Measurements from ENCODE around the gene GJA9. TPM values are rescaled to one million over a fixed set of nuclear protein-coding genes. Genes with fewer than 3 reads are reported as not detected.

The GJA9 gene
- total RNA-seq, 1 experiment from 2014 or later = not detected

- TF ChIP-seq CTCF (conservative IDR thresholded peaks at IDR 0.05; ENCODE audit: low read depth, low read length) (no peak), EZH2 (IDR thresholded peaks at IDR 0.05; ENCODE audit: borderline replicate concordance, low read depth, low read length, poor library complexity, severe bottlenecking) (no peak)
- Histone ChIP-seq H3K4me3 (ENCODE audit: low read depth, low read length, poor library complexity, severe bottlenecking) (no peak overlapping the region), H3K36me3 (ENCODE audit: insufficient read depth, low read length, poor library complexity, severe bottlenecking) (no peaks in the 10 kb centered on the region), H3K27ac (ENCODE audit: low read depth, low read length, poor library complexity, severe bottlenecking) (no peak overlapping the region), H3K27me3 (replicated peaks; ENCODE audit: insufficient read depth, low read depth, low read length, poor library complexity) (no peaks in the 10 kb centered on the region), H3K9me3 (ENCODE audit: low read depth, low read length, poor library complexity, severe bottlenecking) (no peaks in the 10 kb centered on the region), H3K4me1 (ENCODE audit: insufficient read depth, low read length, poor library complexity, severe bottlenecking) (no peaks in the 10 kb centered on the region)
- ChIA-PET CTCF (no interaction called here), POLR2A (ENCODE audit: low non-redundant PET) (no interaction called here)
- BruUV-seq (replicated peaks) = no TSS peak
- intact Hi-C loops (cut with micrococcal nuclease; ENCODE audit: unreplicated experiment) = no loop called here
- DNase-seq (ENCODE audit: low spot score) = no peak
These were observed 37.7 kb upstream of the GJA9 start for GRCh38 chr1:38919130-38919529.

GRCh38 chr1:38918568-38918967, 37.2 kb upstream of the GJA9 start:
- POLR2A ChIA-PET (ENCODE audit: low non-redundant PET) = no interaction called here
- Histone ChIP-seq H3K27ac (ENCODE audit: low read depth, low read length, poor library complexity, severe bottlenecking) (no peak overlapping the region), H3K36me3 (ENCODE audit: insufficient read depth, low read length, poor library complexity, severe bottlenecking) (no peaks in the 10 kb centered on the region), H3K4me1 (ENCODE audit: insufficient read depth, low read length, poor library complexity, severe bottlenecking) (no peaks in the 10 kb centered on the region), H3K27me3 (replicated peaks; ENCODE audit: insufficient read depth, low read depth, low read length, poor library complexity) (no peaks in the 10 kb centered on the region), H3K4me3 (ENCODE audit: low read depth, low read length, poor library complexity, severe bottlenecking) (no peak overlapping the region), H3K9me3 (ENCODE audit: low read depth, low read length, poor library complexity, severe bottlenecking) (no peaks in the 10 kb centered on the region)
- TF ChIP-seq CTCF (conservative IDR thresholded peaks at IDR 0.05; ENCODE audit: low read depth, low read length) (no peak), EZH2 (IDR thresholded peaks at IDR 0.05; ENCODE audit: borderline replicate concordance, low read depth, low read length, poor library complexity, severe bottlenecking) (no peak)
- CTCF ChIA-PET = no interaction called here
- intact Hi-C loops (cut with micrococcal nuclease; ENCODE audit: unreplicated experiment) = no loop called here
- no TSS peak for BruUV-seq (replicated peaks)
- no peak for DNase-seq (ENCODE audit: low spot score)

DNA sequence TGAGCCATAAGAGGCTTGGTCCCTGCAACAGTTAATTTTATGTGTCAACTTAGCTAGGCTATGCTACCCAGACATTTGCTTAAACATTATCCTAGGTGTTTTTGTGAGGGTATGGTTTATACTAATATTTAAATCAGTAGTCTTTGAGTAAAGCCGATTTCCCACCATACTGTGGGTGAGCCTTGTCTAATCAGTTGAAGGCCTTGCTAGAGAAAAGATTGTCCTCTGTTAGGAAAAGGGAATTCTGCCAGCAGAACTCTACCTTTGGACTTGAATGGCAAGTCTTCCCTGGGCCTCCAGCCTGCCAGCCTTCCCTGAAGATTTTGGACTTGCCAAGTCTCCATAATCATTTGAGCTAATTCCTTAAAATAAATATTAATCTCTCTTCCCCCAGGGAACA, 36.4 kb upstream of the GJA9 start:
- no TSS peak for BruUV-seq (replicated peaks)
- Histone ChIP-seq H3K36me3 (ENCODE audit: insufficient read depth, low read length, poor library complexity, severe bottlenecking) (no peaks in the 10 kb centered on the region), H3K4me3 (ENCODE audit: low read depth, low read length, poor library complexity, severe bottlenecking) (no peak overlapping the region), H3K27me3 (replicated peaks; ENCODE audit: insufficient read depth, low read depth, low read length, poor library complexity) (no peaks in the 10 kb centered on the region), H3K4me1 (ENCODE audit: insufficient read depth, low read length, poor library complexity, severe bottlenecking) (no peaks in the 10 kb centered on the region), H3K9me3 (ENCODE audit: low read depth, low read length, poor library complexity, severe bottlenecking) (no peaks in the 10 kb centered on the region), H3K27ac (ENCODE audit: low read depth, low read length, poor library complexity, severe bottlenecking) (no peak overlapping the region)
- POLR2A ChIA-PET (ENCODE audit: low non-redundant PET) = no interaction called here
- no peak for DNase-seq (ENCODE audit: low spot score)
- CTCF ChIA-PET = no interaction called here
- TF ChIP-seq CTCF (conservative IDR thresholded peaks at IDR 0.05; ENCODE audit: low read depth, low read length) (no peak), EZH2 (IDR thresholded peaks at IDR 0.05; ENCODE audit: borderline replicate concordance, low read depth, low read length, poor library complexity, severe bottlenecking) (no peak)
- intact Hi-C loops (cut with micrococcal nuclease; ENCODE audit: unreplicated experiment) = no loop called here
